NB4 (cell line): ENCODE results near the gene VENTX.
A peak's percentile ranks its signal among the peaks of the same experiment; 100 is the strongest.

ENCODE experiments used
- DNase-seq: peaks from one replicate; pipeline ENCODE4 v3.0.0; 2010; ENCODE audit warnings: low read depth
- H3K4me3 ChIP-seq: one replicate; pipeline ENCODE4 v1.5.1; 2011; ENCODE audit warnings: mild to moderate bottlenecking, low read depth, low read length, moderate library complexity
- CTCF ChIP-seq: IDR thresholded peaks from one replicate; pipeline ENCODE4 v1.5.1; 2012; ENCODE audit warnings: low read depth, low read length
- MAX ChIP-seq: IDR thresholded peaks from 2 replicates; pipeline ENCODE4 v1.6.1; 2011; ENCODE audit warnings: low read depth, low read length
- MYC ChIP-seq: IDR thresholded peaks from 2 replicates; pipeline ENCODE4 v1.6.1; 2011; ENCODE audit warnings: low read depth, low read length
- POLR2A ChIP-seq: IDR thresholded peaks from 2 replicates; pipeline ENCODE4 v1.6.1; 2011; ENCODE audit warnings: mild to moderate bottlenecking; ENCODE audit not compliant: insufficient read length; ENCODE audit errors: extremely low read depth

Gene VENTX

GRCh38 chr10:133272301-133272963, 34.8 kb downstream of the VENTX start:
- H3K4me3 ChIP-seq: no peak overlapping the region
- DNase-seq: no peak
- no peak for TF ChIP-seq CTCF
- no peak for TF ChIP-seq MYC
- TF ChIP-seq POLR2A: no peak
- no peak for TF ChIP-seq MAX

GRCh38 chr10:133272964-133273420, 35.3 kb downstream of the VENTX start:
- no peak for DNase-seq
- H3K4me3 ChIP-seq: no peak overlapping the region
- TF ChIP-seq POLR2A (no peak), MYC (no peak), CTCF (no peak), MAX (no peak)

GRCh38 chr10:133273534-133274143, 36.0 kb downstream of the VENTX start:
- no peak for TF ChIP-seq MAX
- TF ChIP-seq CTCF: no peak
- no peak for TF ChIP-seq MYC
- TF ChIP-seq POLR2A: no peak
- no peak for DNase-seq
- no peak overlapping the region for H3K4me3 ChIP-seq

- TF ChIP-seq MYC (no peak; the same call in 1 of the 2 replicates), MAX (peak; percentile 73), CTCF (peak; percentile 17), POLR2A (peak; percentile 32)
- peak overlapping the region; percentile 40 for H3K4me3 ChIP-seq
- peak; percentile 93 for DNase-seq
These were observed 37.4 kb downstream of the VENTX start for GRCh38 chr10:133274751-133275683.

- TF ChIP-seq MAX (no peak), CTCF (peak; percentile 39)
- DNase-seq: peak; percentile 67
- peak overlapping the region; percentile 40 for H3K4me3 ChIP-seq
These were observed 38.0 kb downstream of the VENTX start for GRCh38 chr10:133275684-133276092.
